Skin of body (tissue), 3 donors: ENCODE data around the gene ACTMAP. TPM values are rescaled to one million over a fixed set of nuclear protein-coding genes. Genes with fewer than 3 reads are reported as not detected.

ENCODE experiments used
- DNase-seq: peaks from one replicate; lab custom pipeline; 2025; lab: John Stamatoyannopoulos, UW
- small RNA-seq: library from RNA; depleted of rRNA; stranded (forward); fragments of <200 nt; gene quantifications from one replicate; pipeline ENCODE3, GENCODE V24; 2014; ENCODE audit warnings: low replicate concordance
- total RNA-seq: library from RNA; depleted of rRNA; stranded (reverse); fragments of >200 nt; gene quantifications from one replicate; pipeline ENCODE4 v1.2.3, GENCODE V29; 2014

ACTMAP gene
- total RNA-seq, 1 donor from 2014 or later = 1.3 TPM

DNA sequence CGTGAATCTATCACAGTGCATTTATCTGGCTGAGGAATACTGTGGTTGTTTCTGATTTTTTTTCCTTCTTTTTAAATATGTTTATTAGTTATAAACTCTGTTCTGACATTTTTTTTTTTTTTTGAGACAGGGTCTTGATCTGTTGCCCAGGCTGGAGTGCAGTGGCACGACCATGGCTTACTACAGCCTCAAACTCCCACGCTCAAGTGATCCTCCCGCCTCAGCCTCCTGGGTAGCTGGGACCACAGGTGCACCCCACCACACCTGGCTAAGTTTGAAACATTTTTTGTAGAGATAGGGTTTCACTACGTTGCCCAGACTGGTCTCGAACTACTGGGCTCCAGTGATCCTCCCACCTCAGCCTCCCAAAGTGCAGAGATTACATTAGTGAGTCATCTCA, 53.3 kb downstream of the ACTMAP start:
- no peak for DNase-seq

DNA sequence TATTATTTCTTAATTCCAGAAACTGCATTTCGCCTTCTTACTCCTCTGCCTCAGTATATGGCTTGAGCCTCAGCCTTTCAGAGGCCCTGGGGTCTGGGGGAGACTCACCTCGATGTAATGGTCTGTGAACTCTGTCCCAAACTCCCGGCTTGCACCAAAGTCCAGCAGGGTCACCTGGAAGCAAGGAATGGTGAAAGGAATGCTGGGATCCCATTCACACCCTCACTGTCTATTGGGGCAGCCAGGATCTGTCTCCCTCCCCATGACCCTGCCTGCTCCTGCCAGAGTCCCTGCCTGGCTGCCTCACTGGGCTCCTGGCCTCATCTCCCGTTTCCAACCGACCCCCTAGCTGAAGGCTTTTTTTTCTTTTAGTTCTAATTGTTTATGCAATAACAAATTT, 54.4 kb downstream of the ACTMAP start:
- DNase-seq = no peak

DNA sequence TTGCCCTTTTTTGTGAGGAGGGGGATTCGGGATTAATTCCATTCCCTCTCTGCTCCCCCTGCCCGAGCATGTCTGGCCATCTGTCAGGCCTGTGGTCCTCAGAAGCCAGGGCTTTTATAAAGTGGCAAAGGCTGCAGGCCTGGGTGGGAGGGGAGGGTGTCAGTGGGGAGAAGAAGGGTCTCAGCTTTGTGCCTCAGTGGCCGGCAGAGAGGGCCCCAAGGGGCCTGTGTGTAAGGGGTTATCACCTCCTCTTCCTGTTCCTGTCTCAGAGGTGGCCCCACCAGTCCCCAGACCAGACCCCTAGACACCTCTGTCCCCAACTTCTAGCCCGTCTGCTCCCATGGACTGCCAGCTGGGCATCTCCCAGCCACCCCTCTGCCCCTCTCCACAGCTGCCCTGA, 56.4 kb downstream of the ACTMAP start:
- DNase-seq = no peak

DNA sequence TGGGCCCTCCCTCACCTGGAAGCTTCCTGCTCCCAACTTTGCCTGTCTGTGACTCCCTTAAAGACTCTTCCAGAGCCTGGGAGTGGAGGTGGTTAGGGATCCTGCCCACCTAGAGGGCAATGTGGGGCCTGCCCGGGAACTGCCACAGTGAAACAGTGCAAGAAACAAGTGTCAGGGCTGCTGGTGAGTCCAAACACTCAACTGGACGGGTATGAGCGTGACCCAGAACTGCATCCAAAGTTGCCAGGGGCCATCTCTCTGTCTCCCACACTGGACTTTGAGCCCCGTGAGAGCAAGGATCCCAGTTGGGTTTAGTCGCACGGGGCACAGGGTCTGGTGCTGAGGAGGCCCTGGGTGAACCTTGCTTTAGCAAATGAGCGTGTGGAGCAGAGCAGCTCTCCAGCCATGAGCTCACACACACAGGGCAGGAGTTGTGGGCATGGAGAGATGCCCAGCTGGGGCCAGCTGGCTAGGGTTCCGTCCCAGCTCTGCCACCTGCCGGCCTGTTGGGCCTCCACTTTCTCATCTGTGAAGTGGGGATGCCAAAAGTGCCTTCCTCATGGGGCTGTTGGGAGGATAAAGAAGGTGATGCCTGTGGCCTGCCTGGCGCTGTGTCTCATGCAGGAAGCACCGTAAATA, 57.0 kb downstream of the ACTMAP start:
- DNase-seq = no peak

DNA sequence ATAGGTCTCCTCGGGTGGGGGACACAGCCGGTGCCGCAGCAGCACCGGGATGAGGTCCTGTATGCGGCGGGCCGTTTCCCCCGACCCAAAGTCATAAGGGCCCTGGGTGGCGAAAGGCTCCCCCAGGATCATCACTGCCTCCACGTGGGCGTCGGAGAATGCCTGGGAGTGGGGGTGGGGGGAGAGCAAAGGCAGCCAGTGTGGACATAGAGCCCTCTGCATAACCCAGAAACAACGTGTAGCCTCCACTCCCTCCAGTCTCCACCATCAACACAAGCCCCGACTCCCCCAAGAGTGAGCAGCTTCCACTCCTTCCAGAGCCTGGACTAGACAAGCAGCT, 58.1 kb downstream of the ACTMAP start:
- DNase-seq = no peak

DNA sequence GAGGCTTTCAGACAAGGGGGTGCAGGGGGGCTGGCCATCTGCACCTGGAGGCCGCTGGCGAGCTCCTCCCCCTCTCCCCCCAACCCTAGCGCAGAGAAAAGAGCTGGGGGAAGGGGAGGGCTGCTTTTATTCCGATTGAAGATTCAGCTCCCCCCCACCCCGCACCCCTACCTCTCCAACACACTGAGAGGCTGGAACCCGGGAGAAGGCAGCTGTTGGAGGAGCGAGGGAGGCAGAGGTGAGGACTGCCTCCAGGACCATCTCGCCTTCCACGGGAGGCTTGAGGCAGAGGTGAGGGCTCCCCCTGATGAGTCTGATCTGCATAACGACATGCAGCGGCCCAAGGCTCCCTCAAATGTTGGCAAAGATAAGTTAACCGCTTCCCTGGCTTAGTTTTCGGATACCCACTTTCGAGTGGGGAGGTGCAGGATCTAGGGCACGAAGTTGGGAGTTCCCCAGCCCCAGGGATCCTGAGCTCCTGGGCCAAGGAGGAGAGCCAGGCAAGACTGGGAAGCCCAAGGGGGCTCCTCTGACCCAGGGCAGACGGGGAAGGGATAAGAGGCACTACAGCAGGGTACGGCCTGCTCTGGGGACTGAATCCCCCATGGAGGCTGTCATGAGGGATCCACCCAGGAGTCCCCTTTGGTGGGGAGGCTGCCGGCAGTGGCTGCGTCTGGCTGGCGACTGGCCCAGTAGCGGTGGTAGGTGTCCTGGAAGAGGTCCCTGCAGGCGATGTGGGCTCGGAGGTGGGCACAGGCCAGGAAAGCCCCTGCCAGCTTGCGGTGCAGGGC, 58.7 kb downstream of the ACTMAP start:
- DNase-seq = no peak

Small RNA genes within 50 kb of the gene (small RNA-seq; reads per million reads assigned to genes)
- gene RNU6-195P = not detected

Other genes starting within 250 kb of the ACTMAP start
- gene SHKBP1, start 173.6 kb downstream of the ACTMAP start, total RNA-seq = 12.3 TPM
- gene LTBP4, start 149.1 kb downstream of the ACTMAP start, total RNA-seq = 72.0 TPM
- 17.6 TPM for gene NUMBL, start 59.8 kb downstream of the ACTMAP start, total RNA-seq
- 18.6 TPM for gene COQ8B, start 33.6 kb downstream of the ACTMAP start, total RNA-seq
- 29.8 TPM for gene ITPKC, start 33.4 kb downstream of the ACTMAP start, total RNA-seq
- gene SNRPA, start 726 bp upstream of the ACTMAP start, total RNA-seq = 36.6 TPM
- gene MIA, start 25.0 kb upstream of the ACTMAP start, total RNA-seq = 8.8 TPM
- 5.3 TPM for gene RAB4B, start 27.8 kb upstream of the ACTMAP start, total RNA-seq
- 27.4 TPM for gene EGLN2, start 48.7 kb upstream of the ACTMAP start, total RNA-seq
- gene CYP2A6, start 100.0 kb upstream of the ACTMAP start, total RNA-seq = not detected
- not detected for gene CYP2A7, start 131.8 kb upstream of the ACTMAP start, total RNA-seq
- 0.20 TPM for gene CYP2B6, start 240.8 kb upstream of the ACTMAP start, total RNA-seq